ENCODE data around the gene GINM1.

Gene GINM1

DNA sequence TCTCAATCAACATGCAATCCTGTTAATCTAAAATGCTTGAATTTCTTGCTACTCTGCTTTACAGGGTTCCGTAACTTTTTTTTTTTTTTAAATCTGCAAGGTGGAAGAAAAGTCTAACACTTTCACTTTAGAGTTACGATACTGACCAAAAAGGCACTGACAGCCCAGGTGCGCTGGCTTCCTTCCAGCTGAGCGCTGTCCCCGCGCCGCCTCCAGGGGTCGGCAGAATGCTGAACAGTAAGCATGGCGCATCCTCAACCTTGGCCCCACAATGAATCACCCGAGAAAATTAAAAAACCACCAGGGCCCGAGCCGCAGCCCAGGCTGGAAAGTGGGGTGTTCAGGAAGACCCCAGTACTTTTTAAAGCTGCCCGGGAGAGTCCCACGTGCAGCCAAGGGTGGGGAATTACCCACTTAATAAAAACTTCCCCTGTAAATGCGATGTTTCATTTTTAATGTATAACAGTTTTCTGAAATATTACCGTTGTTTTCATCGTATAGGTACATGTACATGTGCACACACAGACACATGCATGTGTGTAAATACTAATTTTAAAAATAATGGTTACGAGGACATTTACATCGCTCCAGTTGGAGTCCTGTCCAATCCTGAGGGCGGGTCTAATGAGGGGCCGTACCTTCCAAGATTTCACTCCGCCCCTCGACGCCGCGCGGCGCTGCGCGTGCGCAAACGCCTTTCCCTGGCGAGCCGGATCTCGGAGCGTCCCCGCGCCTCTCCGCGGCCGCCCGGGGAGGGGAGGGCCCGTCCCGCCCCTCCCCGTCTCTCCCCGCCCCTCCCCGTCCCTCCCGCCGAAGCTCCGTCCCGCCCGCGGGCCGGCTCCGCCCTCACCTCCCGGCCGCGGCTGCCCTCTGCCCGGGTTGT is at the start of gene GINM1:
Gene GINM1 (plus strand): TSS at position 849 of the 883 bp plus-strand sequence. CDS start 40 bp downstream, outside the sequence.
- peak; percentile 94 to 99 for DNase-seq

- DNase-seq: no peak
These were observed 36.5 kb upstream of the GINM1 start for GRCh38 chr6:149529650-149530049.

GRCh38 chr6:149534742-149535141 is 31.4 kb upstream of the GINM1 start:
- no peak for DNase-seq

DNA sequence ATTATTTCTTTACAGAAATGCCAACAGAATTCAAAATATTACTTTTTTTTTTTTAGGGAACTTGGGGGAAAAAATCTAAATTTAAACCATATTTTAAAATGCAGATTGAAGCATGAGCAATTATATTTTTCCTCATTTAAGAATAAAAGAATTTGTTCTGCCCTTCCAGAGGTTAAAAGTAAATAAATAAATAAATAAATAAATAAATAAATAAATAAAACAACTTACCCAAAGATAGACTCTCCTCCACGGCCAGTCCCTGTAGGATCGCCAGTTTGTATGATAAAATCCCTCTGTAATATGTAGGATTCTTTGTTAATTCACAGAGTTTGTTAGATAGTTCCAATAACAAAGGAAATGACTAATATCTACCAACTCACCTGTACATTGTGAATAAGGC is 25.0 kb upstream of the GINM1 start:
- no peak for DNase-seq

DNA sequence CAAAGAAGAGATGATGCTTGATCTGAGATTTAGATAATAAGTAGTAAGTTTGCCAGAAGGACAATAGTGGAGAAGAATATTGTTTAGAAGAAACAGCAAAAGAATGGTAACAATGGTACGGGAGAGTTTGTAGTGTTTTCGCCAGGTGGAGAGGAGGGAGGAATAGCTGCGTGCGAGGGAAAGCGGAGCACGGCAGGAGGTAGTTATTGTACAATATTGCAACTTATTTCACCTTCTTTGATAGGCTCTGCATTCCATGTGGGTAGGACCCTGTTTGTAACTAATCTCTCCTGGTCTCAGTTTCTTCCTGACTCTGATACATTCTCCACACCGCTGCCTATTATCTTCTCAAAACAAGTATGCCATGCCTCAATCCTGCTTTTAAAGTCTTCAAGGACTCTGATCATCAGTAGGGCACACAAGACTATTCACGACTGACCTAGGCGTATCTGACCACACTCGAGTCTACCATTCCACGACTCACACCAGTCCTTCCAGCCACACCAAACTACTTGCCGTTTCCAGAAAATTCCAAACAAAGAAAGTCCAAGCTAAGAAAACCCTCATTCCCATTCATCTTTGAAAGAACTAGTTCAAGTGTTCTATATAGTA is 21.4 kb upstream of the GINM1 start:
- no peak for DNase-seq

- DNase-seq: peak; percentile 58 to 59
These were observed 20.9 kb upstream of the GINM1 start for GRCh38 chr6:149545258-149545753.

GRCh38 chr6:149545754-149546471 is 20.3 kb upstream of the GINM1 start, which contains the start of gene PPIL4:
Gene PPIL4 (minus strand): TSS chr6:149546043. CDS start chr6:149546005, 38 bp downstream.
- peak; percentile 94 to 98 for DNase-seq

GRCh38 chr6:149551920-149552319 is 14.3 kb upstream of the GINM1 start:
- no peak for DNase-seq

GRCh38 chr6:149558029-149558428 is 8.1 kb upstream of the GINM1 start:
- DNase-seq: no peak

DNA sequence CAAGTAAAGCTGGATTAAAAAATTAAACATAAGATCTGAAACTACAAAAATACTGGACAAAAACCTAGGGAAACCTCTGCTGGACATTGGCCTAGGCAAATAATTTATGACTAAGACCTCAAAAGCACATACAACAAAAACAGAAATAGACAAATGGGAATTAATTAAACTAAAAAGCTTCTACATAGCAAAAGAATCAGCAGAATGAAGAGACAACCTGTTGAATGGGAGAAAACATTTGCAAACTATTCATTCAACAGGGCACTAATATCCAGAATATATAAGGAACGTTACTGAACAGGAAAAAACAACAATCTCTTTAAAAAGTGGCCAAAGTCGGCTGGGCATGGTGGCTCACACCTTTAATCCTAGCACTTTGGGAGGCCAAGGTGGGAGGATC is 6.8 kb upstream of the GINM1 start:
- DNase-seq: no peak

- DNase-seq: peak in 1 of 2 donors; percentile 30
These were observed 5.4 kb upstream of the GINM1 start for GRCh38 chr6:149560736-149561135.

DNA sequence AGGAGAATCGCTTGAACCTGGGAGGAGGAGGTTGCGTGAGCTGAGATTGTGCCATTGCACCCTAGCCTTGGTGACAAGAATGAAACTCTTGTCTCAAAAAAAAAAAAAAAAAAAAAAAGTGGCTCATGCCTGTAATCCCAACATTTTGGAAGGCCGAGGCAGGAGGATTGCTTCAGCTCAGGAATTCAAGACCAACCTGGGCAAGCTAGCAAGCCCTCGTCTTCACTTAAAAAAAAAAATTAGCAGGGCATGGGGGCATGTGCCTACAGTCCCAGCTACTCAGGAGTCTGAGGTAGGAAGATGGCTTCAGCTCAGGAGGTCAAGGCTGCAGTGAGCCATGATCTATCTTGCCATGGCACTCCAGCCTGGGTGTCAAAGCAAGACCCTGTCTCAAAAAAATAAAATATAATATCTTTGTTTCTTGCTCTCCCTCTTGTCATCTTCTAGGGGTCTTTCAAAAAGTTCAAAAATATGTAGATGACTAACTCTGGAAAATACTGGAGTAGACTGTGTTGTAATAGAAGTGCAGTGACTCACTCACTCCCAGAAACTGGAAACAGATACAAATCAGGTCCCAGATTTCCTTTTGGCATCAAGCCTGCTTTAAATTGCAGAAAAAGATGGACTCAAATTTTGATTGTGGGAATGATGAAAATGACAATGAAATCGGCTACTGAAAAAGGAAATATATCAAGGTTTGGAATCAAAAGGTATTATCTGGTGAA is 2.8 kb upstream of the GINM1 start:
- DNase-seq: peak; percentile 15 to 16

DNA sequence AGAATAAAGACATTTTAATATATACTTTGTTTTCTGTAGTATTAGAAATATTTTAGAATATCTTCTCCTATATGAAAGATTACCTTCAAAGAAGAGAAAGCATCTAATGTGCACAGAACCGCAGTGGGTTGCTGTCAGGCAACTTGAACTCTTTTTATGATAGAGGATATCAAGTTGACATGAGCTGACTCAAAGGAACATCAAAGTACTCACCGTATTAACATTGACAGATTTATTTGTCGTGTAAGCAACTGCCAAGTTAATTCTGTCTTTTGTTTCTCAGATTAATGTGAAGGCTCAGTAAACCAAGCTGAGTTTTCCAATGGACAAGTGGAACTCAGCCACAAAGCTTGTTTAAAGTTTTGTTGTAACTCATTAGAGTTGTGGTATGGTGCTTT is 2.2 kb upstream of the GINM1 start:
- no peak for DNase-seq

DNA sequence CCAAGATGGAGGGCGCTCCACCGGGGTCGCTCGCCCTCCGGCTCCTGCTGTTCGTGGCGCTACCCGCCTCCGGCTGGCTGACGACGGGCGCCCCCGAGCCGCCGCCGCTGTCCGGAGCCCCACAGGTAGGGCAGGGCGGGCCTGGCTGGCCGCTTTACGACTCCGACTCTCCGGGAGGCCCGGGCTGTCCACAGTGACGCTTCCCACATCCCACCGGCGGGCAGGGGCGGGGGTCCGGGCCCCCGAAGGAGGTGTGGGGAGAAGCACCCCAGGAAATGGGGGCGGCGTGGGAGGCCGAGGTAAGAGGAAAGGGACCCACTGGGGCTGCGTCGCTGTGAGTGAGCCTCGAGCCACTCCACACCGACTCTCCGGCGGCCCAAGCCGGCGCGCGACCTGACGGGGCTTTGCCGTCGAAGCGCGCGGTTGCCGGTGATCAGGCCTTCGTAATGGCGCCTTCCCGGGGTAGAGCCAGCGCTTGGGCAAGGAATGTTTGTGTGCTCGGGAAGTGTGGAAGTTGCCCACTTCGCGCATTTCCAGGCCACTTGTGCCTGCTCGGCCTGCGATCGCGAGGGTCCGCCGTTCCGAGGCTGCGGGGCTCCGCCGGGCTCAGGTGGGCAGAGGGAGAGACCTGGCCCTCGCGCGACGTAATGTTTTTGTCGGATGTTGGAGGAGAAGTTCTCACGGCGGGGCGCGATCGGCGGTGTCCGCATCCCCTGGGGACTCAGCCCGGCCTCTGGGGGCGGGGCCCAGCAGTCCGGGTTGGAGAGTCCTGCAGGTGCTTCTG is 427 bp downstream of the GINM1 start:
- DNase-seq: peak; percentile 18 to 28

DNA sequence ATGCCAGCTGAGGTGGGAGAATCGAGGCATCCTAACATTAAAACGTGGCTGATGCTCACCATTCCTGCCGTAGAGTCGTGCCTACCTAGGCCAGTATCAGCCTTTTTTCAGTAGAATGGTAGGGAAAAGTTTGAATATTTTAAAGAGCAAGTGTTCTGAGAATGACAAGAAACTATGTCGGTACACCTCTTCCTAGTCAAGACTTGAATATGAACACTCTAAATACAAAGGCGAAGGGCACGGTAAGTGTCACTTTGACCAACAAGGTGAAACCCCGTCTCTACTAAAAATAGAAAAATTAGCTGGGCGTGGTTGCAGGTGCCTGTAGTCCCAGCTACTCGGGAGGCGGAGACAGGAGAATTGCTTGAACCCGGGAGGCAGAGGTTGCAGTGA is 1.0 kb downstream of the GINM1 start:
- no peak for DNase-seq

DNA sequence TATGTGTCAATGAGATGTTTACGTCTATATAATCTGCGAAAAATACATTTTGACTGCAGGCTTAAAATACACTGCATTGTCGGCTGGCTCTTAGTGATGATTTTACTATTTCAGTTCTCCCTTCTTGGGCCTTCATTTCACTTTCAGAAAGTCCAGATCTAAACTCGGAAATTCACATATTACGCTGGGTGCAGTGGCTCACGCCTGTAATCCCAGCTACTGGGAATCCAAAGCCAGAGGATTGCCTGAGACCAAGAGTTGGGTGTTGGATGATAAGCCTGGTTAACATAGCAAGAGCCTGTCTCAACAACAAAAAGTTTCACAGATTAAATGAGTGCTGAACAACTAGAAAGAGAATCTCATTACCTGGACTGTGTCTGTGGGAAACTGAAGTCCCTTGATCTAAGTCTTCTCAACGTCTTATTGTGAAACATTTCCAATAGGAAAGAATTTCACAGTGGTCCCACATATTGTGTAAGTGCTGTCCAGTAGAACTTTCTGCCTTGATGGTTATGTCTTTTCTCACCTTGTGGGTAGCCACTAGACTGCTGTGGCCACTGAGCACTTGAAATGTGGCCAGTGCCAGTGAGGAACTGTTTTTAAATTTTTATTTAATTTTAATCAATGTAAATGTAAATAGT is 1.9 kb downstream of the GINM1 start:
- peak; percentile 31 to 39 for DNase-seq

GRCh38 chr6:149580880-149581279 is 14.7 kb downstream of the GINM1 start:
- DNase-seq: no peak

DNA sequence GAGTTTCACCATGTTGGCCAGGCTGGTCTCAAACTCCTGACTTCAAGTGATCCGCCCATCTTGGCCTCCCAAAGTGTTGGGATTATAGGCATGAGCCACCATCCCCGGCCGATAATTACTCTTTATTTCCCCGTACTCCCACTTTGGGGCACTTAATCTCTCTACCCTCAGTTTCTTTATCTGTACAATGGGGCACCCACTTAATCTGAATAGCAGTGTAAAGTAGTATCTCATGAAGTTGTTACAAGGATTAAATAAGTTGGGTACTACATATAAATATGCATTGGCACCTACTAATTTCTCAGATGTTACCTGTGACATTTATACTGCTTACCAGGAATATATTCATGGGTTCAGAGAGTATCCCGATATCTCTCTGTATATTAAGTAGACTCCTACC is 15.2 kb downstream of the GINM1 start:
- DNase-seq: no peak

DNA sequence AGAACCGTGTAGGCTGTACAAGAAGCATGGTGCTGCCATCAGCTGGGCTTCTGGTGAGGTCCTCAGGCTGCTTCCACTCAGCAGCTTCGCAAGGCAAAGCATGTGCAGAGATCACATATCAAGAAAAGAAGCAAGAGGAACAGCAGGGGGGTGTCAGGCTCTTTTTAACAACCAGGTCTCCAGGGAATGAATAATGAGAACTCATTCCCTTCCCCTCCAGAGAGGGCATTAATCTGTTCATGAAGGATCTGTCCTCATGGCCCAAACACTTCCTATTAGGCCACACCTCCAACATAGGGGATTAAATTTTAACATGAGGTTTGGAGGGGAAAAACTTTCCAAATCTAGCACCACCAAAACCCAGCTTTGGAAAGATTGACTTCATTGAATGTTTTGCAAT is 20.0 kb downstream of the GINM1 start:
- no peak for DNase-seq

- DNase-seq: no peak
These were observed 26.8 kb downstream of the GINM1 start for GRCh38 chr6:149592983-149593382.

DNA sequence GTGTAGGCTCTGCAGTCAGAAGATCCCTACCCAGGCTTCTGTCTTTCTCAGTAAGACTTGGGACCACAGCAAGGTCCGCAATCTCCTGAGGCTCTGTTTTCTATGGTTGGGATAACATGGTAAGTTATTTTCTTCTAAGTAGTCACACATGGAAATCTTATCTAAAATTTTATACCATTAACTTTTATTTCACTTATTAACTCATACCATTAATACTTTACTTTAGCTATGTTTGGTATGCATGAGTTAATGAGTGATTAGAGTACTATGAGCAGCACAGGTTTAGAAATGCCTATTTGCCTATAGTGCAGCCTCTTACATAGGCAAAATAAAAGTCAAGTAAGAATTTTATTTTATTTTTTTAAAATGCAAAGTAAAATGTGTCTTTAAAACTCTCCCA is 27.2 kb downstream of the GINM1 start:
- DNase-seq: no peak
